Liver (tissue), 9 donors: ENCODE measurements around the gene ITGB6. TPM values are rescaled to one million over a fixed set of nuclear protein-coding genes. Genes with fewer than 3 reads are reported as not detected.

Source experiments
- DNase-seq: peaks from one replicate; pipeline ENCODE4 v3.0.0-alpha.2; 2017; ENCODE audit warnings: low spot score
- H3K27ac ChIP-seq, 2 donors: one replicate each; pipeline ENCODE4 v1.7.0; 2013; ENCODE audit warnings: inconsistent platforms in 2 of 2, low read length in 2 of 2, control low read depth in 1 of 2, low read depth in 1 of 2, mild to moderate bottlenecking in 1 of 2
- H3K27me3 ChIP-seq, 4 donors: one replicate each; pipeline versions ENCODE4 v1.6.1 to v1.7.0; 2013; ENCODE audit warnings: low read length in 3 of 4, inconsistent platforms in 1 of 4, mild to moderate bottlenecking in 1 of 4, moderate library complexity in 1 of 4; ENCODE audit not compliant: control insufficient read depth in 4 of 4, insufficient read depth in 4 of 4
- H3K36me3 ChIP-seq, 4 donors: one replicate each; pipeline versions ENCODE4 v1.6.1 to v1.7.0; 2013; ENCODE audit warnings: low read length in 3 of 4, mild to moderate bottlenecking in 3 of 4, low read depth in 1 of 4, moderate library complexity in 1 of 4; ENCODE audit not compliant: control insufficient read depth in 4 of 4, insufficient read depth in 3 of 4
- H3K4me1 ChIP-seq, 4 donors: one replicate each; pipeline versions ENCODE4 v1.6.1 to v1.7.0; 2013; ENCODE audit warnings: low read length in 3 of 4, mild to moderate bottlenecking in 3 of 4, moderate library complexity in 1 of 4; ENCODE audit not compliant: control insufficient read depth in 4 of 4, insufficient read depth in 4 of 4
- H3K4me3 ChIP-seq, 3 donors: one replicate each; pipeline versions ENCODE4 v1.6.1 to v1.7.0; 2013; ENCODE audit warnings: low read length in 3 of 3, control low read depth in 1 of 3, low read depth in 1 of 3, mild to moderate bottlenecking in 1 of 3
- H3K9ac ChIP-seq, 2 donors: one replicate each; pipeline ENCODE4 v1.7.0; 2013; ENCODE audit warnings: low read length in 2 of 2, mild to moderate bottlenecking in 2 of 2, moderate library complexity in 2 of 2, control low read depth in 1 of 2, low read depth in 1 of 2
- H3K9me3 ChIP-seq, 4 donors: one replicate each; pipeline versions ENCODE4 v1.6.1 to v1.7.0; 2013; ENCODE audit warnings: low read length in 3 of 4; ENCODE audit not compliant: control insufficient read depth in 4 of 4
- FOXA2 ChIP-seq: IDR thresholded peaks from 2 replicates; pipeline ENCODE4 v1.6.1; 2016; ENCODE audit warnings: antibody characterized with exemption
- HNF4G ChIP-seq: IDR thresholded peaks from 2 replicates; pipeline ENCODE4 v1.6.1; 2016; ENCODE audit warnings: antibody characterized with exemption
- NR2F2 ChIP-seq: IDR thresholded peaks from 2 replicates; pipeline ENCODE4 v1.6.1; 2016; ENCODE audit warnings: antibody characterized with exemption
- RAD21 ChIP-seq, 2 donors: IDR thresholded peaks; 2 replicates each; pipeline ENCODE4 v1.6.1; 2016; ENCODE audit warnings: antibody characterized with exemption in 2 of 2, mild to moderate bottlenecking in 2 of 2
- WGBS: extraction: QIAGEN DNeasy Blood & Tissue Kit; methylation state at CpG from one replicate; pipeline ENCODE4 v1.1.7; 2013; 5-methylcytosine and 5-hydroxymethylcytosine counted together
- polyA plus RNA-seq, 2 donors: library from polyadenylated mRNA; stranded (reverse) in 1 of 2; unstranded in 1 of 2; fragments of 200-250 nt in 1 of 2; fragments of >200 nt in 1 of 2; fragmentation: Nextera tagmentation in 1 of 2; extraction: Ambion mirVana in 1 of 2; gene quantifications; one replicate each; pipeline versions ENCODE4 v1.2.1 to v1.2.3, GENCODE V29; 2013 to 2015
- total RNA-seq, 2 donors: library from RNA; depleted of rRNA; stranded (reverse); fragments of >200 nt; gene quantifications; one replicate each; pipeline ENCODE4 v1.2.3, GENCODE V29; 2014
- TF ChIP-seq, protein P1 (sequence below): IDR thresholded peaks from 2 replicates; pipeline ENCODE4 v1.6.1; 2016; ENCODE audit warnings: antibody characterized with exemption
- TF ChIP-seq, protein P2 (sequence below): fragments of 150-350 bp; IDR thresholded peaks from 2 replicates; pipeline ENCODE4 v1.5.1; 2017; ENCODE audit warnings: improper control_type of control experiment, low read depth, low read length; ENCODE audit not compliant: missing input control
- TF ChIP-seq, protein P3 (sequence below): IDR thresholded peaks from 2 replicates; pipeline ENCODE4 v1.6.1; 2016; ENCODE audit warnings: antibody characterized with exemption
- donor health status: healthy.
- donor health status: healthy.
- donor health status: healthy.
- donor health status: healthy.
- donor health status: healthy.

Gene ITGB6
- total and polyA plus RNA-seq, 4 donors: 0.03 to 0.10 (median 0.08) TPM; not detected in 1

DNA sequence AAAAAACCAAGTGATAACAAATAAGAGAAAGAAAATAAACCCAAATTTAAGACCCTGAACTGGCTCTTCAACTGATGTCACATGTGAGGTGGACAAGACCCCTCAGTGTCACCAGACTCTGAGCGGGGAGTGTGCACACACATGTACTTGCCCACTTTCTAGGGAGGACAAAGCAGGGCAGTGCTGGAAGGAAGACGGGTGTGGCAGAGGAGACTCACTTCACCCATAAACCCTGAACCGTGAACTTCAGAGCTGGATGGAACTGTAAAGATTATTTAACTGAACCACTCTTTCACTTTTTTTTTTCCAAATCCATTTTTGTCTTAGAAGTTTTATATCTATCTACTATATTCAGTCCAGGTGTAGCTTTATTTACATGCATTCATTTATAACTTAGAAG, 149.9 kb downstream of the ITGB6 start:
- WGBS: 81% methylated on average over 3 of the region's 3 CpGs
- no peaks in the 10 kb centered on the region for H3K4me1 ChIP-seq
- no peaks in the 10 kb centered on the region for H3K36me3 ChIP-seq
- no peak overlapping the region for H3K27ac ChIP-seq
- TF ChIP-seq FOXA2 (no peak), HNF4G (no peak), NR2F2 (no peak), RAD21 (IDR thresholded peaks at IDR 0.05) (no peak)
- TF ChIP-seq, protein P1, sequence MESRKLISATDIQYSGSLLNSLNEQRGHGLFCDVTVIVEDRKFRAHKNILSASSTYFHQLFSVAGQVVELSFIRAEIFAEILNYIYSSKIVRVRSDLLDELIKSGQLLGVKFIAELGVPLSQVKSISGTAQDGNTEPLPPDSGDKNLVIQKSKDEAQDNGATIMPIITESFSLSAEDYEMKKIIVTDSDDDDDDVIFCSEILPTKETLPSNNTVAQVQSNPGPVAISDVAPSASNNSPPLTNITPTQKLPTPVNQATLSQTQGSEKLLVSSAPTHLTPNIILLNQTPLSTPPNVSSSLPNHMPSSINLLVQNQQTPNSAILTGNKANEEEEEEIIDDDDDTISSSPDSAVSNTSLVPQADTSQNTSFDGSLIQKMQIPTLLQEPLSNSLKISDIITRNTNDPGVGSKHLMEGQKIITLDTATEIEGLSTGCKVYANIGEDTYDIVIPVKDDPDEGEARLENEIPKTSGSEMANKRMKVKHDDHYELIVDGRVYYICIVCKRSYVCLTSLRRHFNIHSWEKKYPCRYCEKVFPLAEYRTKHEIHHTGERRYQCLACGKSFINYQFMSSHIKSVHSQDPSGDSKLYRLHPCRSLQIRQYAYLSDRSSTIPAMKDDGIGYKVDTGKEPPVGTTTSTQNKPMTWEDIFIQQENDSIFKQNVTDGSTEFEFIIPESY: no peak
- TF ChIP-seq, protein P2, sequence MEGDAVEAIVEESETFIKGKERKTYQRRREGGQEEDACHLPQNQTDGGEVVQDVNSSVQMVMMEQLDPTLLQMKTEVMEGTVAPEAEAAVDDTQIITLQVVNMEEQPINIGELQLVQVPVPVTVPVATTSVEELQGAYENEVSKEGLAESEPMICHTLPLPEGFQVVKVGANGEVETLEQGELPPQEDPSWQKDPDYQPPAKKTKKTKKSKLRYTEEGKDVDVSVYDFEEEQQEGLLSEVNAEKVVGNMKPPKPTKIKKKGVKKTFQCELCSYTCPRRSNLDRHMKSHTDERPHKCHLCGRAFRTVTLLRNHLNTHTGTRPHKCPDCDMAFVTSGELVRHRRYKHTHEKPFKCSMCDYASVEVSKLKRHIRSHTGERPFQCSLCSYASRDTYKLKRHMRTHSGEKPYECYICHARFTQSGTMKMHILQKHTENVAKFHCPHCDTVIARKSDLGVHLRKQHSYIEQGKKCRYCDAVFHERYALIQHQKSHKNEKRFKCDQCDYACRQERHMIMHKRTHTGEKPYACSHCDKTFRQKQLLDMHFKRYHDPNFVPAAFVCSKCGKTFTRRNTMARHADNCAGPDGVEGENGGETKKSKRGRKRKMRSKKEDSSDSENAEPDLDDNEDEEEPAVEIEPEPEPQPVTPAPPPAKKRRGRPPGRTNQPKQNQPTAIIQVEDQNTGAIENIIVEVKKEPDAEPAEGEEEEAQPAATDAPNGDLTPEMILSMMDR: no peak
- TF ChIP-seq, protein P3, sequence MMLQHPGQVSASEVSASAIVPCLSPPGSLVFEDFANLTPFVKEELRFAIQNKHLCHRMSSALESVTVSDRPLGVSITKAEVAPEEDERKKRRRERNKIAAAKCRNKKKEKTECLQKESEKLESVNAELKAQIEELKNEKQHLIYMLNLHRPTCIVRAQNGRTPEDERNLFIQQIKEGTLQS: no peak
- H3K9me3 ChIP-seq: no peaks in the 10 kb centered on the region
- no peak overlapping the region for H3K4me3 ChIP-seq
- H3K27me3 ChIP-seq: peaks cover 0 to 3% (median 0%) of the 10 kb centered on the region in 4 donors
- DNase-seq: no peak
- H3K9ac ChIP-seq: no peak overlapping the region

Other genes starting within 250 kb of the ITGB6 start
- gene PLA2R1, start 137.7 kb downstream of the ITGB6 start, total RNA-seq: 1 to 10 TPM in 1 of 2 donors, under 1 TPM in 1; 0.70 to 2.3 TPM
- under 1 TPM; 0.61 TPM for gene PLA2R1, start 137.7 kb downstream of the ITGB6 start, polyA plus RNA-seq